Left kidney (tissue), 2 donors: ENCODE measurements around the gene MBTPS1. TPM values are rescaled to one million over a fixed set of nuclear protein-coding genes. Genes with fewer than 3 reads are reported as not detected.
"Not testable (repeated sequence)": the region's sequence is repeated elsewhere in the genome, so short reads cannot be mapped to it uniquely, and the experiment has no call there.

Experiments
- DNase-seq: peaks from one replicate; pipeline ENCODE4 v3.0.0-alpha.2; 2013
- polyA plus RNA-seq: library from polyadenylated mRNA; unstranded; fragments of 120-200 nt; gene quantifications from one replicate; pipeline ENCODE4 v1.2.1, GENCODE V29; 2013; ENCODE audit not compliant: insufficient read length

Gene MBTPS1
- polyA plus RNA-seq, 1 donor = 110 TPM

- DNase-seq = no peak
Measured at GRCh38 chr16:84138500-84138823, 21.7 kb upstream of the MBTPS1 start.

DNA sequence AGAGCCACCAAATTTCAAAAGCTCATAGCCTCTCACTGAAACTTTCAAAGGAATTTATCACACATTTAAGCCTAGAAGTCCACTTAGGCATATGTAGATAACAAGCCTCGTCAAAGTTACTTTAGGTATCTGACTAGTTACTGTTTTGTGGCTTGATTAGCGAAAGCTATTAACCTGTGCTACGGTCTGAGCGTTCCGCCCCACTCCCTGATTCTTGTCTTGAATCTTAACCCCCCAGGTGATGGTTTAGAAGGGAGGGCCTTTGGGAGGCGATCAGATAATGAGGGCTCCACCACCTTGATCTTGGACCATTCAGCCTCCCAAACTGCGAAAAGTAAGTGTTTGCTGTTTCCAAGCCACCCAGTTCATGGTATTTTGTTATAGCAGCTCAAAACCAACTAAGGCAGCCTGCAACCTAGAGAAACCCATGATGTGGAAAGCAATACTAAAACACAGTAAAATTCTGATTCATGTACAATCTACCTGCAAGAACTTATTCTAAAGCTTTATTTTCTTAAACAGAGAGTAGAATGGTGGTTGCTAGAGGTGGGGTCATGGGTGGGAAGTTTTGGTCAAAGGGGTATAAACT is 21.1 kb upstream of the MBTPS1 start:
- DNase-seq = no peak

DNA sequence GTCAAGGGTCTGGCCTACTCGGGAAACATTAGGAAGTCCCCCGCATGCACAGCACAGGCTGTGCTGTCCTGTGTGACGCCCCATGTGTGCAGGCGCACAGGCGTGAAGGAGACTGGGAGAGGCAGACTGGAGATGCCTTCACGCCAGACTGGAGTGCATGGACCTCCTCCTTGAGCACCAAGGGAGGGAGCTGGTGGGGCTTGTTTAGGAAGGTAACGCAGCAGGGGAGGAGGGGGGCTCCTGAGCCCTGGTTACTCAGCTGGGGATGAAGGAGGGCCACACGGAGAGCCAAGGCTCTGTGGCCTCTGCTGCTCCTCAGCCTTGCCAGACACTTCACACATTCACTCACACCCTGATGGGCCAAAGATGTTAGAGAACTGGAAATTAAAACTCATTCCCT is 20.5 kb upstream of the MBTPS1 start:
- no peak for DNase-seq

- no peak for DNase-seq
Measured at GRCh38 chr16:84136331-84137125, 19.8 kb upstream of the MBTPS1 start.

DNA sequence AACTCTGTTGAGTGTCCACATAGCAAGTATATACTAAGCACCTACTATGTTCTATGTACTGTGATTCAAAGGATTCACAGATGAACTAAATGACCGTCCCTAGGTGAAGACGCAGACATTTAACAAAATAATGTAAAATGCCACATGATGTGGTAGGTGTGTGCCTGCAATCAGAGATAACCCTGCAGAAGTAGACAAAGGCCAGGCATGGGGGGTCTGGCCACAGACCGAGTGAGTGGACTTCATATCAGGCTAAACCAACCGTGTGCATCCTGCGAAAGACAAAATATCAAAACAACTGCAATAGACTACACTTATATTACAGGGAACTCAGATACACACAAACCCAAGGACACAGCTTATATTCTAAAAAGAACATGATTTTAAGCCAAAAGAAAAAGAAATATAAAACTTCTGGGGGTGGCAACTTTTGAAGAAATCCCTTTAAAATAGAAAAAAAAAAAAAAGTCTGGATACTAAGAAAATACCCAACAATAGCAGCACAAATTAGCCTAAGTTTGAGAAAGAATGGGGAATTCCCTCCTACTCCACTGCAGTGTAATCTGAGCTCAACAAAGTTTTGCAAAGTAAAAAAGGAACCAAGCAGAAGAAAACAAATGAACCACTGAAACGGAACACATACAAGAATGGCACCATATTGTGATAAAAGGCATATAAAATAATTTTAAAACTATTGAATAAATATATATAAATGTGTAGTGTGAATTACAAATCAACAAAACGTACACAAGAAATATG is 16.0 kb upstream of the MBTPS1 start:
- no peak for DNase-seq

- DNase-seq = no peak
Measured at GRCh38 chr16:84131117-84131516, 14.4 kb upstream of the MBTPS1 start.

DNA sequence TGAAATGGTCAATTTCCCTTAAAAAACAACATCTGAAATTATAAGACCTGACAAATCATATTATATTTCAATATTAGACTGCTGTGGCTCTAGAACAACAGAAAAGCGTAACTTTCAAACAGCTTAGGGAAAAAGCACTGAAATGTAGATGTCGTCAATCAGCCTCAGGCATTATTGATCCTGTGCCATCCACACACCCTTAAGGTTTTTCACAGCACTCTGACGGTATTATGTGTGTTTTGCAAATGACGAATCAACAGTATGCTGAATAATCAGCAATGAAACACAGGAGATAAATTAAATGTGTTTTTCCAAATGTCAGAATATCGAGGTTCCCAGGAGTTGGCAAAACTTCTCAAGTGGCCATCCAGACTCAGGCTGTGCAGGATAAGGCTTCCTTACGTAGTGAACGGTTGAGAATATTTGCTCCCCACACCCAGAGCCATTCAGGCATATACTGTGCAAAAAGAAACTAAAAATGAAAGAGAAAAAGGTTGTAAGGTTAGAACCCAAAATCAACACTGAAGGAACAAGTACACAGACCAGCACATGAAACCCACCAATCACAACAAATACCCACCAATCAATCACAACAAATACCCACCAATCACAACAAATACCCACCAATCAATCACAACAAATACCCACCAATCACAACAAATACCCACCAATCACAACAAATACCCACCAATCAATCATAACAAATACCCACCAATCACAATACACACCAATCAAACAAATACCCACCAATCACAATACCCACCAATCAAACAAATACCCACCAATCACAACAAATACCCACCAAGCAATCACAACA is 7.7 kb upstream of the MBTPS1 start:
- DNase-seq = no peak

- no peak for DNase-seq
Measured at GRCh38 chr16:84121007-84121406, 4.3 kb upstream of the MBTPS1 start.

DNA sequence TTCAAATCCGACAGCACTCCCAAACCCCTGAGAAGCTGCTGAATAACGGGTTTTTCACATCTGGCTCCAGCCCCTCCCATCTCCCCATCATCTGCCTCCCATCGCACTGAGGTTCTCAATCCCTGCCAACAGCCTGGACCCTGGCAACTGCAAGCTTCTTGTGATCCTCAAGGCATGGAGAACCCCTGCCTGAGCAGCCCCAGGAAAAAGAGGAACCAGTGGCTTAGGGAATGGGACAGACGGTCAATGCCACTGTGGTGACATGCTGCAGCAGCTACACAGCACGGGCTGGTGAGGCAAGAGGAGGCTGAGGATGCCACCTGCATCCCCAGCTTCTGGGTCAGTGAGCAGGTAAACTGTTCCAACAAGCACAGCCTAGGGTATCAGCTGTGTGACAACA is 3.3 kb upstream of the MBTPS1 start:
- DNase-seq = no peak

DNA sequence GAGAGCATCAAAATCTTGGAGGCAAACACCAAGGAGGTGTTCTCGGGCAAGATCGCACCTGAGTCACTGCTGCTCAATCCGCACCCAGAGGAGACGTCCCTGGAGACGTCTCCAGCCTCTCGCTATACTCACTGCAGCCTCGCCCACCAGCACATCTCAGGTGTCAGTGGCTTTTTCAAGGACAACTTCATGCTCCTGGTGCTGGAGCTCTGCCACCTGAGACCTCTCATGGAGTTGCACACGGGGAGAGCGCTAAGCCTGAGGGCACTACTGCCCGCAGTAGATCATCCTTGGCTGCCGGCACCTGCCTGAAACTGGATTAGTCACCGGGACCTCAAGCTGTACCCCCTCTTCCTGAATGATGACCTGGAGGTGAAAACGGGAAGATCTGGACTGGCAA is 2.6 kb upstream of the MBTPS1 start:
- no peak for DNase-seq

DNA sequence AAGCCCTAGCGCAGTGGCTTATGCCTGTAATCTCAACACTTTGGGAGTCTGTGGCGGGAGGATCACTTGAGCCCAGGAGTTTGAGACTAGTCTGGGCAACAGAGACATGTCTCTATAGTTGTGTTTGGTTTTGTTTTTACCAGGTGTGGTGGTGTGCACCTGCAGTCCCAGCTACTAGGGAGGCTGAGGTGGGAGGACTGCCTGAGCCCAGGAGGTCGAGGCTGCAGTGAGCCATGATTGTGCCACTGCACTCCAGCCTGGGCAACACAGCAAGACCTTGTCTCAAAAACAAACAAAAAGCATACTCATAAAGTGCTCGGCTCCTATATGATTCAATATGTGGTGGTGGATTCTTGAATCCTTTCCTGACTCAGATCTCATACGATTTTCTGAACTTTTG is 1.6 kb upstream of the MBTPS1 start:
- DNase-seq = not testable (repeated sequence)

DNA sequence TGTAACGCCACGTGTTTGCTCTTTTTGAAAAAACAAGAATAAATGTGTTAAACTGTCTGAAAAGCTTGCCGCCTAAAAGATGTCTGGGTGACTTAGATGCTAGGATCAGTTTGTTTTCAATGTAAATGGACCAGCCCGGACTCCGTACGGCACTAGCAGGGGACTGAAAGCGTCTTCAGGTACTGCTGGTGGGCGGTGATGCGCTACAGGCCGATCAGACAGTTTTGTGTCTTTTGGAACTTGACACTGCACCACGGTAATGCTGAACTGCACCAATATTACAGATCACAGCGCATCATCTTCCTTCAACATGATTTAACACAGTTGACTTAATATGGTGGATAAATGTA is 727 bp upstream of the MBTPS1 start:
- peak; percentile 32 for DNase-seq

GRCh38 chr16:84115919-84116719 is 623 bp downstream of the MBTPS1 start:
- peak; percentile 32 for DNase-seq

- not testable (repeated sequence) for DNase-seq
Measured at GRCh38 chr16:84111949-84112348, 4.8 kb downstream of the MBTPS1 start.

- DNase-seq = no peak
Measured at GRCh38 chr16:84111525-84111924, 5.2 kb downstream of the MBTPS1 start.

GRCh38 chr16:84110527-84110926 is 6.2 kb downstream of the MBTPS1 start:
- no peak for DNase-seq

GRCh38 chr16:84109598-84110335 is 7.0 kb downstream of the MBTPS1 start:
- DNase-seq = no peak

GRCh38 chr16:84107921-84108320 is 8.8 kb downstream of the MBTPS1 start:
- DNase-seq = no peak

DNA sequence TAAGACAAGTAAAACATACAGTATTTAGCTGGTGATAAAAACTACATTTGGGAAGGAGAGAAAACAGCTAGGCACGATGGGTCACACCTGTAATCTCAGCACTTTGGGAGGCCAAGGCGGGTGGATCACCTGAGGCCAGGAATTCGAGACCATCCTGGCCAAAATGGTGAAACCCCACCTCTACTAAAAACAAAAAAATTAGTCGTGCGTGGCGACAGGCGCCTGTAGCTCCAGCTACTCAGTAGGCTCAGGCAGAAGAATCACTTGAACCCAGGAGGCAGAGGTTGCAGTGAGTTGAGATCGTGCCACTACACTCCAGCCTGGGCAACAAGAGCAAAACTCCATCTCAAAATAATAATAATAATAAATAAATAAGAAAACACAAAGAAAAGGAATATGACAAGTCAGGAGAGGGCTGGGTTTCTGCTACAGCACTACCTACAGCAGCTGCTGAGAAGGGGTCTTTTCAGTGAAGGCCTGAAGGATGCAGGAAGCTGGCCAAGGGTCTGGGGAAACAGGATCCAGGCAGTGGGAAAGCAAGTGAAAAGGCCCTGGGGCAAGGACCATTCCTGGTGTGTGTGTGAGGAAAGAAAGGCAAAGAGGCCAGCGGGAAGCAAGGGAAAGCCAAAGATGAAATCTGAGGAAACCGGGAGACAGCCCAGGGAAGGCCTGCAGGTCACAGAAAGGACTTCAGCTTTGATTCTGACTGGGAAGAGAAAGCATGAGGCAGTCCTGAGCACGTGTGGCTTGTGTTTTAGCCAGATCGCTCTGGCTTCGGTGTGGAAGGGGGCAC is 10.6 kb downstream of the MBTPS1 start:
- DNase-seq = no peak

DNA sequence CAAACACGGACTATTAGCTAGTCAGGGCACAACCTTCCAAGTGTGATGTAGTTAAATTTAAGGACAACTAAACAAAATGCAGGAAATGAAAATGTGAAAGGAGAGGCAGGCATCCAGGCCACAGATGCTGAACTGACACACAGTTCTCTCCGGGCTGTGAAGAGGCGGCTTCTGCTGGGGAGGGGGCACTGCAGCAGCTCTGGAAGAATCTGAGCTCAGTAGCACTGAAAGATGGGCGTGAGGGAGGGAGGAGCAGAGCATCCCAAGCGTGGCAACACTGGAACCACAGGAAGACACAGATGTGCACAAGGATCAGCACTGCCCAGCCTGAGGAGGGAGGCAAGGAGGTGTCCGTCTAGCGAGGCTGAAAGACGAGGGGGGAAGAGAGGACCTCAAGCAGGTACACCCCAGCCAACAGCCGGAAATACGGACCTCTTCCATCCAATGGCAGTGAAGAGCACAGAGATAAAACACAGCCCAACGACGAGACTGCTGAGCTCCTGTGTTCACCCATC is 11.4 kb downstream of the MBTPS1 start:
- no peak for DNase-seq
